HUDEP-2 (cell line): ENCODE data around the gene FBXO47.
"Not testable (repeated sequence)": the region's sequence is repeated elsewhere in the genome, so short reads cannot be mapped to it uniquely, and the experiment has no call there.

Source experiments
- DNase-seq, 76 experiments: peaks; one replicate each; lab custom pipeline; 2025; ENCODE audit not compliant: unreplicated experiment in 76 of 76; lab: John Stamatoyannopoulos, UW

Gene FBXO47

DNA sequence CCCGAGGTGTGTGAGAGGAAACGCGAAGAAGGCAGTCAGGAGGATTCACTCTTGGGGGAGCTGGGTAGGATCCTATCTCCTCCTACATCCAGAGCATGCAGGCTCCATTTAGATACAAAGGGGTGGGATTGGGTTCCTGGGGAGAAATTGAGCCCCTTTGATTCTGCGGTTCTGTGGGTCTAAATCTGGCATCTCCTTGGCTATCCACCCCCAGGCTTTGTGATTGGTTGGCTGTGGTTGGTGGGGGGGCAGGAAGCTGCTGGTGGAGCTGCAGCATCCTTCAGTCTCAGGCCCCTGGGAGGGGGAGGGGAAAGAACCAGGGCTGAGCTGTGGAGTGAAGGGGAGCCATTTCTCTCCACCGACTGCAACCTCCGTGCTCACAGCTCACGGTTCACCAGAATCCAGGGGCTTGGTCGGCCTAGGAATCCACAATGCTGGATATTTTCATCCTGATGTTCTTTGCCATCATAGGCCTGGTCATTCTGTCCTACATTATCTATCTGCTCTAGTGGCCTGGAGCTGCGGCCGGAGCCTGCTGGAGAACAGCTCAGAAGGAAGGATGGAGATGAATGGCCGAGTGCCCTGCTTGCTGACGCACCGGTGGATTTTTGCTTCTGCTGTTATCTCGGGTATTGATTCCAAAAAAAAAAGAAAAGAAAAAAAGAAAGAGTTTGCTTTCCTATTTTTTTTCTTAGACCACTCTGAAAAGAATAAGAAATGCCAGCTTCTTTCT lies 41.8 kb downstream of the FBXO47 start, which contains the start of gene LASP1NB:
TSS of gene LASP1NB (plus strand) at position 352 of the 733 bp plus-strand sequence.
- no peak for DNase-seq

GRCh38 chr17:38922538-38923297 lies 44.5 kb downstream of the FBXO47 start:
- peak in 33 of 76 experiments; percentile 3 to 55 (median 22) for DNase-seq

DNA sequence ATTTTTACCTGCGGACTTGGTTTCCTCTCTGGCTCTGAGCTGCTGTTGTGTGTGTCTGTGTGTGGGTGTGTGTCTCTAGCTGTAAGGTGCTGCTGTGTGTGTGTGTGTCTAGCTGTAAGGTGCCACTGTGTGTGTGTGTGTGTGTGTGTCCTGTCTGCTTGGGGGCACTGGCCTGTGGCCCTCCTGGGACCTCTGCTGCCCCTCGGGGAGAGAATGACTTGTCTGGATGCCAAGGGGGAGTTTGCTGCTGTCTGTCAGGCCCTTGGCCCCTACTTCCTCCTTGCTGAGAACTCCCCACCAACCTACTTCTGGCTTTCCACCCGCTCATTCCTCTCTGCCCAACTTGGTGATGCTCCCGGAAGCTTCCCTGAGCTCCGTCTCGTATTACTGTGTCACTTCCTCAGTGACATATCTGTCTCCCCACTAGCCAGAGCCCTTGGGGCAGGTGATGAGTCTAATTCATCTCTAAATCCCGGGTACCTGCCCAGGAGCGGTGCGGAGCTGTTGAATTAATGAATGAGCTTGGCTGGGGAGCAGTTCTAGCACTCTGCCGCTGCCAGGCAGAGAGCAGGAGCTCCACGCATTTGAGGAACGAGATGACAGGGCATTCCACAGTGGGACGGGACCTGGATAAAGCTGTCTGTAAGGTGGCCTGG lies 45.3 kb downstream of the FBXO47 start:
- no peak for DNase-seq

DNA sequence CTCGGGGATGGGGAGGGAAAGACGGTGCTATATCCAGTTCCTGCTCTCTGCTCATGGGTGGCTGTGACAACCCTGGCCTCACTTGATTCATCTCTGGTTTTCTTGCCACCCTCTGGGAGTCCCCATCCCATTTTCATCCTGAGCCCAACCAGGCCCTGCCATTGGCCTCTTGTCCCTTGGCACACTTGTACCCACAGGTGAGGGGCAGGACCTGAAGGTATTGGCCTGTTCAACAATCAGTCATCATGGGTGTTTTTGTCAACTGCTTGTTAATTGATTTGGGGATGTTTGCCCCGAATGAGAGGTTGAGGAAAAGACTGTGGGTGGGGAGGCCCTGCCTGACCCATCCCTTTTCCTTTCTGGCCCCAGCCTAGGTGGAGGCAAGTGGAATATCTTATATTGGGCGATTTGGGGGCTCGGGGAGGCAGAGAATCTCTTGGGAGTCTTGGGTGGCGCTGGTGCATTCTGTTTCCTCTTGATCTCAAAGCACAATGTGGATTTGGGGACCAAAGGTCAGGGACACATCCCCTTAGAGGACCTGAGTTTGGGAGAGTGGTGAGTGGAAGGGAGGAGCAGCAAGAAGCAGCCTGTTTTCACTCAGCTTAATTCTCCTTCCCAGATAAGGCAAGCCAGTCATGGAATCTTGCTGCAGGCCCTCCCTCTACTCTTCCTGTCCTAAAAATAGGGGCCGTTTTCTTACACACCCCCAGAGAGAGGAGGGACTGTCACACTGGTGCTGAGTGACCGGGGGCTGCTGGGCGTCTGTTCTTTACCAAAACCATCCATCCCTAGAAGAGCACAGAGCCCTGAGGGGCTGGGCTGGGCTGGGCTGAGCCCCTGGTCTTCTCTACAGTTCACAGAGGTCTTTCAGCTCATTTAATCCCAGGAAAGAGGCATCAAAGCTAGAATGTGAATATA lies 46.6 kb downstream of the FBXO47 start:
- DNase-seq: no peak

- DNase-seq: no peak
These were observed 47.7 kb downstream of the FBXO47 start for GRCh38 chr17:38919316-38920078.

GRCh38 chr17:38918916-38919315 lies 48.3 kb downstream of the FBXO47 start:
- DNase-seq: no peak

- no peak for DNase-seq
These were observed 48.9 kb downstream of the FBXO47 start for GRCh38 chr17:38918129-38918913.

GRCh38 chr17:38917259-38917658 lies 49.9 kb downstream of the FBXO47 start:
- no peak for DNase-seq

DNA sequence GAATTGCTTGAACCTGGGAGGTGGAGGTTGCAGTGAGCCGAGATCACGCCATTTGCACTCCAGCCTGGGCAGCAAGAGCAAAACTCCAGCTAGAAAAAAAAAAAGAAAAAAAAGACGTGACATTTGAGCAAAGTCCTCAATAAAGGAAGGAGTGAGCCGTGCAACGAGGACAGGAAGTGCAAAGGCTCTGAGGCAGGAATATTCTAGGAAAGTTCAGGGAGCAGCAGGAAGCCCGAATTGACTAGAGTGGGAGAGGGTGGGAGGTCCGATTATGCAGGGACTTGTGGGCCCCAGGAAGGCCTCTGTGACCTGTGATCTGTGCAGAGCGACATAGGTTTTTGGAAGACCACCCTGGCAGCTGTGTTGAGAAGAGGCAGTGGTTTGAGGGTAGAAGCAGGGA lies 50.4 kb downstream of the FBXO47 start:
- no peak for DNase-seq

GRCh38 chr17:38915639-38915995 lies 51.6 kb downstream of the FBXO47 start:
- no peak for DNase-seq

- DNase-seq: peak in 1 of 76 experiments; percentile 2
These were observed 52.2 kb downstream of the FBXO47 start for GRCh38 chr17:38914741-38915638.

- no peak for DNase-seq
These were observed 54.9 kb downstream of the FBXO47 start for GRCh38 chr17:38912221-38912813.

DNA sequence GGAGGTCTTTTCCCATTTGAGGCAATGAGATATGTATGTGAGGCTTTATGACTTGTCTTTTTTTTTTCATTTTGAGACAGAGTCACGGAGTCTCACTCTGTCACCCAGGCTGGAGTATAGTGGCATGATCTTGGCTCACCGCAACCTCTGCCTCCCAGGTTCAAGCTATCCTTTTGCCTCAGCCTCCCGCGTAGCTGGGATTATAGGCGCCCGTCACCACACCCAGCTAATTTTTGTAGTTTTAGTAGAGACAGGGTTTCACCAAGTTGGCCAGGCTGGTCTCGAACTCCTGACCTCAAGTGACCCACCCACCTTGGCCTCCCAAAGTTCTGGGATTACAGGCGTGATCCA lies 55.5 kb downstream of the FBXO47 start:
- not testable (repeated sequence) for DNase-seq

GRCh38 chr17:38911081-38911730 lies 56.0 kb downstream of the FBXO47 start:
- no peak for DNase-seq

DNA sequence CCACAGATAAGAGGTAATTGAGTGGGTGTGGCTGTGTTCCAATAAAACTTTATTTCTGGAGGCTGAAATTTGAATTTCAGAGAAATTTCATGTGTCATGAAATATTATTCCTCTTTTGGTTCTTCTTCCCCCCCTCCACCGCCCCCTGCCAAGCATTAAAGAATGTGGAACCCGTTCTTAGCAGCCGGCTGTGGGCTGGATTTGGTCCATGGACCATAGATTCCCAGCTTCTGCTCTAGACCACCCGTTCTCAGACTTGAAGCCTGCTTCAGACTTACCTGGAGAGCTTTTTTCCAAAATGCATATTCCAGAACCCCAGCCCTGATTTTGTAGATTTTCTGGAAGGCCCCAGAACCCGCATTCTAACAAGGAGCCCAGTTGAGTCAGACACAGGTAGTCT lies 56.9 kb downstream of the FBXO47 start:
- no peak for DNase-seq

- DNase-seq: no peak
These were observed 58.5 kb downstream of the FBXO47 start for GRCh38 chr17:38908676-38909181.
